Measurements from ENCODE around the gene ZNF785. TPM values are rescaled to one million over a fixed set of nuclear protein-coding genes. Genes with fewer than 3 reads are reported as not detected.

Gene ZNF785
- total and polyA plus RNA-seq, 2 of the 13 experiments (the other 11 are each of a cell fraction or from before 2014, with no cell fraction given), result 0.01 TPM; not detected in 1

GRCh38 chr16:30574678-30575077 lies 10.8 kb downstream of the ZNF785 start (continued):
- no peak for TF ChIP-seq ZBTB40 (IDR thresholded peaks at IDR 0.05)
- no peak for TF ChIP-seq ZBTB40 (CRISPR knock-in tag; IDR thresholded peaks at IDR 0.05)
